Measurements from ENCODE around the gene STXBP5.

DNA sequence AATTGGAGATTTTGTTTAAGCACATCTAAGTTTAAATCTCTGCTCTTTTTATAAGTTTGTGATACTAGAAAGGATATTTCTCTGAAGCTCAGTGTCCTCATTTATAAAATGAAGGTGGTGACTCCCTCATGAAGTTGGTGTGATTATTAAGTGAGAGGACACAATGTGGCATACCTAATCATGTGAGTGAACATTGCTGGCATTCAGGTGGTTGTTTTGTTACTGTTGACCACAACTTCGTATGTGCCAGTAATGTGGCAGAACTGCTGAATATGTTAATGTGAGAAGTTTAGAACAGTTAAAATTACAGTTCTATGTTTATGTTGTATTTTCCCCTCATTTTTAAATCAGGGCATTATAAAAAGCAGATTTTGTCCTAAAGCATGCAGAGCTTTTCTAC, 127.2 kb downstream of the STXBP5 start:
- TF ChIP-seq, protein P1, sequence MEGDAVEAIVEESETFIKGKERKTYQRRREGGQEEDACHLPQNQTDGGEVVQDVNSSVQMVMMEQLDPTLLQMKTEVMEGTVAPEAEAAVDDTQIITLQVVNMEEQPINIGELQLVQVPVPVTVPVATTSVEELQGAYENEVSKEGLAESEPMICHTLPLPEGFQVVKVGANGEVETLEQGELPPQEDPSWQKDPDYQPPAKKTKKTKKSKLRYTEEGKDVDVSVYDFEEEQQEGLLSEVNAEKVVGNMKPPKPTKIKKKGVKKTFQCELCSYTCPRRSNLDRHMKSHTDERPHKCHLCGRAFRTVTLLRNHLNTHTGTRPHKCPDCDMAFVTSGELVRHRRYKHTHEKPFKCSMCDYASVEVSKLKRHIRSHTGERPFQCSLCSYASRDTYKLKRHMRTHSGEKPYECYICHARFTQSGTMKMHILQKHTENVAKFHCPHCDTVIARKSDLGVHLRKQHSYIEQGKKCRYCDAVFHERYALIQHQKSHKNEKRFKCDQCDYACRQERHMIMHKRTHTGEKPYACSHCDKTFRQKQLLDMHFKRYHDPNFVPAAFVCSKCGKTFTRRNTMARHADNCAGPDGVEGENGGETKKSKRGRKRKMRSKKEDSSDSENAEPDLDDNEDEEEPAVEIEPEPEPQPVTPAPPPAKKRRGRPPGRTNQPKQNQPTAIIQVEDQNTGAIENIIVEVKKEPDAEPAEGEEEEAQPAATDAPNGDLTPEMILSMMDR (IDR thresholded peaks at IDR 0.05; ENCODE audit: low read length) = no peak
- TF ChIP-seq EZH2 (IDR thresholded peaks at IDR 0.05; ENCODE audit: borderline replicate concordance, low read length) = no peak
